HG02571 (cell line): Measurements from ENCODE around the gene CYB561D2.
A peak's percentile ranks its signal among the peaks of the same experiment; 100 is the strongest.

Experiments used
- ATAC-seq: cut with Tn5 transposase; IDR thresholded peaks from one replicate; pipeline ENCODE4 v1.9.1; 2021; ENCODE audit warnings: mild to moderate bottlenecking, moderate library complexity; ENCODE audit not compliant: unreplicated experiment

The CYB561D2 gene

DNA sequence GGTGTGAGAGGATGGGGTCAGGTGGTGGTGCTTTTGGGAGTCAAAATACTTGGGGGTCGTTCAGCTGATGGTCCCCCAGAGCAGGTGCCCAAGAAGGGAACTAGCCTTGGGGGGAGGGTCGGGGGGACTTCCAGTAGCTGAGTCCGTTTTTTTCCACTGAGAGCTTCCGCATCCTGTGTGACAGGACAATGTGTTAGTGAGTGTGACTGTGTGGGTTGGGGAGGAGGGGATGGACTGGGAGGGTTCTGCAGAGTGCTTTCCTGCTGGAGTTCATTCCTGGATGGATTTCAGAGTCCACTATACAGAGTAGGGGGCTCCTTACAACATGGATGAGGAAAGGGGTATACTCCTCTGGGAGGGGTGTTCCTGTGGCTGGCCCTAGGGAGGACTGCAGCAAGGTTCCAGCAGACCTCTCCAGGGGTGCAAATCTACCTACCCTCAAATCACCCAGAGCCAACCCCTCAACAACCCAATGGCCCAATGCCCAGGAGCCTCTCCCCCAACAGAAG, 27.5 kb upstream of the CYB561D2 start:
- ATAC-seq, result no peak

DNA sequence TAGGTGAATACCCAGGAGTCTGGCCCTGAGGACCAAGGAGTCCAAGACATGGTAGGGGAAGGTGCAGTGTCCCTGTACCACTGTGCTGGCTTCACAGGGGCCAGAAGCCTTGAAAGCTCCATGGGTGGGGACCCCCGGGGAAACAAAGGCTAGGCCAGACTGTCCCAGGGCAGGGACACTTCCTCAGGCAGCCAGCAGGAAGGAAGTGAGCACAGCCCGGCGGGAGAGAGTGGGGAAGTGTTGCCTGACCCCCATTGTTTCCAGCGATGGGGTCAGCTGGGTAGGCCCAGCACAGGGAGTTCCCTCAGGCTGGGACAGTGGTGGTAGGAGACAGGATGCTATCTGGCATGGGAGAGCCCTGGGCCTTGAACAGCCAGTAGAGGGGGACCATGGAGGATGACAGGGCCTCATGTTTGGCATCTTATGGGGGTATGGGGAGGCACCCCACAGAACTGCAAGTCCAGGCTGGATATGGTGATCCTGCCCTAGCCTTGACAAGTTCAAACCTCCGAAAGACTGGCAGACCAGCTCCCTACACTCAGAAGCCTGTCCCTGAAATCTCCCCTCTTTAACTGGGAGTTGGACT, 27.0 kb upstream of the CYB561D2 start:
- no peak for ATAC-seq

DNA sequence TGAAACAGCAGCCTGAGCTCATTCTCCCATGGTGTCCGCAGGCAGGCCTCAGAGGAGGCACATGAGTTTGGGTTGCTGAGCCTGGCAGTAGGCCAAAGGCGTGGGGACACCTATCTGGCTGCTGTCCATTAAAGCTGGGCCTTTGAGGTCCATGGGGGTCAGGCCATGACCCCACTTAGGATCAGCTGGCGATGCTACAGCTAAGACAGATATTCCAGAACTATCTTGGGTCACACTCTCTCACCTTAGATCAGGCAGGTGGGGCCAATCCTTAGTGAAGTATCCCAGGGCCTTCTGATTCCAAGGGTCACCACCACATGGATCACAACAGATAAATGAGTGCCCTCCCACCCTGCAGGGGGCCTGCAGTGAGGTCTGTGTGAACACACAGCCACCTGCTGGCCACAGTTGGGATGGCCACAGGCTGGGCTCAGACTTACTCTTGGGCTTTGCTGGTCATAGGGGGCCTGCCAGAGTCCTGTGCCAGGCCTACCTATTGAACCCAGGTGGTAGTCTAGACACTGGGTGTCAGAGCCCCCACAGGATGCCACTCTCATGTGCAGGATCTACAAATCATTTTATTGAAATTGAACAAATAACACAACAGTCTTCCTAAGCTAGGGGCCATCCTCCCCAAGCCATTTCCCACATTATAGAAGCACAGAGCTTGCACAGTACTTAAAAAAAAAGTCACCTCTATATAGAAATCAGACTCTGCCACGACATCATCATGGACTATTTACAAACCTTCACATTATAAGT, 26.1 kb upstream of the CYB561D2 start:
- ATAC-seq, result no peak

DNA sequence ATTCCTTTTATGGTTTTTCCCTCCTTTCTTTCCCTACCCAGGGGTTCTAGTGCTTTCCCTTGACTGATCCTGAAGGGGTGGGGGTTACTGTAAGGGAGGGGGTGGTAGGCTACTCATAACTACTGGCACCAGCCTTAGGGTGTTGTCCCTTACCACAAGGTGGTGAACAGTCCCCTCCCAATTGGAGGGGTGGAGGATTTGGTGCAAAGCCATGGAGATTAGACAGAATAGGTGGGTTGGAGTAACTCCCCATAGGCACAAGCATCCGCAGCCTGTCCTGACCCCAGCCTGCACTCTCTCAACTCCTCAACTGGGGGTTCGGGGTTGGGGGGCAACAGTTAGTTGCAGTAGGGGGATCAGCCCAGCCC, 25.6 kb upstream of the CYB561D2 start:
- ATAC-seq, result no peak

DNA sequence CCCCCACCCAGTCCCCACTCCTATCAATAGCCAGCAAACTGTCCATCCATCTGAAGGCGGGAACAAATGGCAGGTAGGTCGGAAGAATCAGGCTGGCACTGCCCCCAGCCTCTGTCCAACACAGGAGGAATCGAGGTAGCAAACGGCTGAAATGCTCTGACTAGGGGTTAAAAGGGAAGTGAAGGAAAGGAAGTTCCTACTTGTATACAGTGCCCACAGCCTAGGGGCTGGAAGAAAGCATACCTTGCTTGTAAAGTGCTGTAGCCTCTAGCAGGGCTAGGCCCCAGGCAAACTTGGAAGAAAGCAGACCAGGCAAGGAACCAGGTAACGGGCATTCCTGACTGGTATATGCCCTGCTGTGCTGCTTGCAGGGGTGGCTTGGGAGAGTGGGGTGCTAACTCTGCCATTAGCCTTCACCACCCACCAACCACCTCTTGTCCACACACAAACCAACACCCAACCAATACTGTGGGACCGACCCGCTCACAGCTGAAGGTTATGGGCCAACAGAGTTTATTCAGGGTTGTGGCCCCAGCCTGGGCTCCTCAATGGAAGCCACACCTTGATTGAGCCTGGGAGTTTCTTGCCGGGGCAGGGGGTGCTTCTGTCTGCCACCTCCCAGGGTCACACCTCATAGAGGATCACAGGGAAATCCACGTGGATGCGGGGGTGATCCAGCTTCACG, 25.0 kb upstream of the CYB561D2 start:
- no peak for ATAC-seq

DNA sequence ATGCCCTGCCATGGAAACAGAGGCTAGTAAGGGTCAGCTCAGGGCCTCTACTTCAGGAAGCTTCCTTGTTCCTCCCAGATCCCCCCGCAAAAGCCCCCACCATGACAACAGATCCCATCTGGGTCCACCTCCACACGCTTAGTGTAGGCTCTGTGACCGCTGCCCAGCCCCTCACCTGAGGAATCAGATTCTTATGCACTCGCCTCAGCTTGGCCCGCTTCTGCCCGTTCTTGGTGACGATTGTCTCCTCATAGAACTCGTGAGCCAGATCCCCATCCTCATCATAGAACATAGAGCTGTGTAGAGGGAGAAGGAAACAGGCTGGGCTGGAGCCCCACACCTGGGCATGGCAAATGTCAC, 24.5 kb upstream of the CYB561D2 start:
- ATAC-seq, result no peak

DNA sequence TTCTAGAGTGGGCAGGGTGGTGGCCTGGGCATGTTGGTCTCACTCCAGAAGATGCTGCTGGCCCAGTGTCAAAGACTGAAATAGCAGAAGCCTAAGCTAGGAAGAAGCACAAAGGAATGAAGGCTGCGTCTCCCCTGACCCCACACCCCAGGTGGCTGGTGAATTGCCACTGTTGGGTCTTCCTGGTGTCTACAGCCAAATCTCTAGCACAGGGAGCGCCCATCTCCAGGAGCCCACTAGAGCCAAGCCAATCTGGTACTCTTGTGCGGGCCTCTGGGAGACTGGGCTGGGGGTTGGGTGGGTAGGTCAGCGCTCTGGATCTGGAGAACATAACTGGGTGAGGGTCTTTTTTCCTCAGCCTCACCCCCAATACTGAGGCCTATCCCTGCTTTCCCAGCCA, 23.5 kb upstream of the CYB561D2 start:
- ATAC-seq, result no peak

DNA sequence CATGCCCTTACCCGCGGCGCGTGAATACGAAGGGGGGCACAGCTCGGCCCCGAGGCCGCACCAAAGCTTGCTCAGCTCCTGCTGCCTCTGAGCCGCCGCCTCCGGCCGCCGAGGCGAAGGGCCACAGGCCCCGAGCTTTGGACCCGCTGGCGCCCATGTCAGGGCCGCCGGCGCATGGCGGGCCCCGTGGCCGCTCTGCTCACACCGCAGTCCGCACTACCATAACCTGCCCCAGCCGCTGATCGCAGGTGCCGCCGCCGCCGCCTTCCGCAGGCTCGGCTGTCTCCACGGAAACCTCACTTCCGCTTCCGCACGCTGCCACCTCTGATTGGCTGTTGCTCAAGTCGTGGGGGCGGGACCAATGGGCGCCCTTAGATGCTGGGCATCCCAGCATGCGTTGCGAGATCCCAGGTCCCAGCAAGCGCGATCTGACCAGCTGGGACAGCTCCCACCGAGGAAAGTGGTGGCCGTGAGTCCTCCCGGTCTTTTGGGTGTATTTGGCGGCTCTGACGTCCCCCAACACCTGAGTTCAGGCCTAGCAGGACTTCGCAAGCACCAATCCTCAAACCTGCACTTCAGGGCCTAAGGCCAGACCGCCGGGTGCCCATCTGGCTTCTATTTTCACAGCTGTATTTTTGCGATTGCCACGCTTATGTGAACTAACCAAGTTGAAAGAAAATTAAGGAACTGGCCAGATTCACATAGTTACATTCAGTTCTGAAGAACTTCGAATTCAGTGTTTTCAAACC, 22.5 kb upstream of the CYB561D2 start, which contains the start of gene TUSC2:
Gene TUSC2 (minus strand): TSS at position 281 of the 749 bp plus-strand sequence. CDS start 124 bp downstream, at position 157.
- peak; percentile 89 for ATAC-seq

DNA sequence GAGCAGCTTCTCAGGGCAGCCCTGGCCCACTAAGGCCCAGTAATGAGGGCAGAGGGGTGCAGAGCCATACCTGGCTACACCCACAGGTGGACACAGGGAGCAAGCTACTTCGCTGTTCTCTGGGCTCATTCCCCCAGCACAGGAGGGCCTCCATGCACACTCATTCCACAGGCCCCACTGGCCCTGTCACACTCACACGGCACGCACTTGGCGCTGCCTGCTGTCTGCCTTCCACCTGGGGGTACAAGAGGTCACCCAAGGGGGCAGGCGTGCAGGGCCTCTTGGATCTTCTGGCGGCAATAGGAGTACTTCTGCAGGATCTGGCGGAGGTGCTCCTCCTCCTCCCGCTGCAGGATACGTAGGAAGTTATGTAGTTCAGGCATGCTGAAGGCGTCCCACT, 20.3 kb upstream of the CYB561D2 start:
- no peak for ATAC-seq

DNA sequence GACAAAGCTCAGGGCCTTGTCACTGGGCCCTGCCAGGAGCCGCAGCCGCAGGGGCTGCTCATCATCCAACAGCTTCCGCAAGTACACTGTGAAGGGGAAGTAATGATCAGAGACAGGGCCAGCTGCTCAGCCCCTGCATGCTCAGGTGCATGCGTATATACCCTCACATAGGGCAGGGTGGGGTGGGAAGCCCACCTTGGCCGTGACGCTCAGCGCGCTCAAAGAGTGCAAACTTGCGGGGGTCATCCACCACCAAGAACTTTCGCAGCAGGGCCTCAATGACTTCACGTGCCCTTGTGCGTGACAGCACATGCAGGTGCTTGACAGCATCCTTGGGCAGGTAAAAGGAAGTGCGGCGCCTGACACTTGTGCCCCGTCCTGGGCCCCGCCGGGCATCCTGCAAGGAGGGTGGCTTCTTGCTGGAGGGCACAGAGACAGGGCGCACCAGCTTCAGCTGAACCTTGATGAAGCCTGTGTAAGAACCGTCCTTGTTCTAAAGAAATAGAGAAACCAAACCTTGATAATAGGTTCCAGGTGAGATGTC, 19.2 kb upstream of the CYB561D2 start:
- ATAC-seq, result no peak

DNA sequence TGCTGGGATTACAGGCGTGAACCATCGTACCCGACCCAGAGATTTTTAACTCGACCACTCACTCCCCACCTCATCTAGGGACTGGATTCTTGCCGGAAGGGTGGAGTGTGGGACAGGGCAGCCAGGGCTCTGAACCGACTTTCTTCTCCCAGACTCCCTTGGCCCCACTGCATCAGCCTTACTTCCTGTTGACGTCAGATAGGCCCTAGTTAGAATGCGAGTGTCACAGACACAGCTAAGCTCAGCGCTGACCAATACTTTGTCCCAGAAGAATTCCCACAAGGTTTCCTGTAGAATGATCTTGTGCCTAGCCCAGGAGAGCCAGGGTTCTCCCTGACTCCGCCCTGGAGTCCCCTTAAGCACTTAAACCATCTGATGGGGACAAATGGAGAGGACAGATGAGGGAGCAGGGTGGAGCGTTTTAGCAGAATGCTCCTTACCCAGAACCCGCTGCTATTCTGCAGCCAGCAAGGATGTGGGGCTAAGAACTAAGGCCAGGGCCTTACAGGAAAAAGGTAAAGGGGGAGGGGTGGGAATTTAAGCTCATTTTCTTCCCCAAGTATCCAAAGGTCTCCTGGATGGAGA, 16.8 kb upstream of the CYB561D2 start:
- ATAC-seq, result no peak

DNA sequence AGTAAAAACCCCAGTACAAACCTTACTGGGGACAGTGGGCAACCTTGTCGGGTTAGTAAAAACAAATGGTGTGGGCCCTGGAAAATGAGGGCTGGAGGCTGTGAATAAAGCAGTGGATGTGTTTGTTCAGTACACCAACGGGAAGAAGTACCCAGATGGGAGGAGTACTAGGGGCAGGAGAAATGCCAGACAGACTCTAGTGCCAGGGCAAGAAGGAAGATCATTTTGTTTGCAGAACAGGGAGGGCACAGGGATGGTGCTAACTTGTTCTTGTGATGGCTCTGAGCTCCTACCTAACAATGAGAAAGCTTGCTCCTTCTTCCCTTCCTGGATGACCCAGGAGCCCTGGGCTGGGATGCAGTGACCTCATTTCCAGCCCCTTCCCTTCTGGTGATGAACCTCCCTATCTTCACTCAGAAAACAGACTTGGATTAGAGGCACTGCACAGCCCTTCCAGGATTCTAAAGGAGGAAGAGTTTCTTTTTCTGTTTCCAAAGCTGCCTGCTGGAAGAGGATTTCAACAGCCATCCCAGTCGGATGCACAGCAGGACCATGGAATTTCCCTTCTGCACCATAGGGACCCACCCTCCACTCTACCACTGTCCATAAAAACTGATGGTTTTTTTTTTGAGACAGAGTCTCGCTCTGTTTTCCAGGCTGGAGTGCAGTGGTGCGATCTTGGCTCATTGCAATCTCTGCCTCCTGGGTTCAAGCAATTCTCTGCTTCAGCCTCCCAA, 16.2 kb upstream of the CYB561D2 start:
- ATAC-seq, result no peak

DNA sequence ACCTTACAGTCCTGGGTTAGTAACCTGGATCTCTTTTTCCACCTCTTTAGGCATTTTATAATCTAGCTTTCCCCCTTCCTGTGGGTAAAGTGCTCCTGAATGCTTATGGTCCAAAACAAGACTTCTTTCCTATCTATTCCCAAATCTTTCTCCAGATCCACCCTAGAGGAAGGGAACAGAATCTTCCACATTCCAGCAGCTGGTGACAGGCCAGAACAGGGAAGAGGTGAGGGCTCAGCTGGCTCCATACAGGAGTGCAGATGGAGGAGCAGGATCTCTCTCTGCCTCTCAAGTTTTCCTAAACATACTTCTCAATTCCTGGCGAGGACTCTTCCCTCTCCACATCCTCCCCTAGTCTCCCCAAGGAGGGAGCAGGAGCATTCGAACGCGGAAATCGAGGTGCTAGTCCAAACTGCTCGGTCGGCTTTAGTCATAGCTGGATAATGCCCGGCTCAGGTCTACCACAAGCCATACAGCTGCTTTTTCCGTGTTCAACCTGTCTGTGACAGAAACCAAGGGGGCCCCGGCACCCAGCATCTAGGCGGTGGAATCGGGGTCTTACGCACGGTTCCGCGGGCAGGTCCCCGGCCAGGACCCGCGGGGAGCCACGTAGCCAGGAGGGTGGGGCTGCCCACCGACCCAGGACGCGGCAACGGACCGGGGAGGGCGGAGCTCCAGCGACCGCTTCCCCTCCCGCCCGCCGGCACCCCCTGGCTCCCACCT, 14.0 kb upstream of the CYB561D2 start:
- peak; percentile 30 for ATAC-seq

DNA sequence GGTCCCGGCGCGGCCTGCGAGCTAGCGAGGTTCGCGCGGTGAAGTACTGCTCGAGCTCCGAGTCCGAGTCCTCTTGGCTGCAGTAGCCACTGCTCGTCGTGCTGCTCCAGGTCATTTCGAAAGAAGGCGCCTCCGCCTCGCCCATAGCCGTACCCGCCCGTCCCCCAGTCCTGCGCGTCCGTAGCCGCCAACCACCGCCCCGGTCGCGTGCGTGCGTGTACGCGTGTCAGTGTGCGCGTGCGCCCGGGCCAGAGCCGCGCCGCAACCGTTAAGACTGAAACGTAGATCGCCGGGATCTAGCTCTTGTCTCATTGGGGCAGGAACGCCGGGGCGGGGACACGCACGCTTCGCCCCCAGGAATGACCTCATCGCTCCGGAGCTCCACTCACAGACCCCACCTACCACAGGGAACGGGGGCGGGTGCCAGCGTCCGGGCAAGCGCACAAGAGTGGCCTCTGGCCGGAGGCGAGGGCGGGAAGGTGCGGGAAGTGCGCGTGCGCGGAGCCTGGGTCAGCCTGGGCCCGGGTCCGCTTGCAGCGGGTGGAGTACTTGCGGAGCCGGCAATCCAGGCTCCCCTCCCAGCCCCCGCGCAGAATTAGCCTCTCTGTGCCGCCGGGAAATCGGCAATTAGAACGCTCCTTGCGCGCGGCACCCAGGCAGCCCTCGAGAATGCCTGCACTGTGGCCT, 13.3 kb upstream of the CYB561D2 start:
- ATAC-seq, result peak; percentile 79

DNA sequence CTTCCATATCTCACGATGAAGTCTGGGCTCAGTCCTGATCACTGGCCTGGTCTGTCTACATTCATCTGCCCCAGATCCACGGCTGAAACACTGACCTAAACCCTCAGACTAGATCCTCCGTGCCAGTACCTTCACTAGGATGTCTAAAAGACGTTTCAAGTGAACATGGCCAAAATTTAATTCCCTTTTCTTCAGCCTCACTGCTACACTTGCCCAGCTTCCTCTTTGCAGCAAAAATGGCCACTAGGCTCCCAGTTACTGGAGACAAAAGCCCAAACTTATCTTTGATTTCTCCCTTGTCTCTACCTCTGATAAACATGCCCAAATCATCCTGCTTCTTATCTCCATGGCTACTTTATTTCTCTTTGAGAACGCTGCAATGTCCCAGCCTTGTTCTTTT, 11.7 kb upstream of the CYB561D2 start:
- ATAC-seq, result no peak

DNA sequence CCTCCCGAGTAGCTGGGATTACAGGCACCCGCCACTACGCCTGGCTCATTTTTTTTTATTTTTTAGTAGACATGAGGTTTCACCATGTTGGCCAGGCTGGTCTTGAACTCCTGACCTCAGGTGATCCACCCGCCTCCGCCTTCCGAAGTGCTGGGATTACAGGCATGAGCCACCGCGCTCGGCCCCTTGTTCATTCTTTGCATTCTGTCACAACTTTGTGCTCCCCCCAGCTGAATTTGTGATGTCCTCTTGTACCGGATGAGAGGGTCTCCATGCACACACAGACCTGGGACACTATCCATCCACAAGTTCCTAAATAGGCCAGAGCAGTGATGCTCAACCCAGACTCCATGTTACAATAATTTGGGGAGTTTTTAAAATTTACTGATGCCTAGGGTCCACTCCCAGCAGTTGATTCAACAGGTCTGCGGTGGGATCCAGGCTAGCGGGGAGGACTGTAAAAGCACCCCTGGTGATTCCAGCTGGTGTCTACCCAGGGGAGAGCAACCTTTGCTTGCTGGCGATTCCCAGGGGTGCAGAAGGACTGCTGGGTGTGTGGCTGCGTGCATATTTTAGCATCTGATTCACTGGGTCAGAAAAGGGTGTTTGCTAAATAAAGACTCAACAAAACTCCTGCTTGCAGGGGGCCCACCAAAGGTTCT, 11.0 kb upstream of the CYB561D2 start:
- no peak for ATAC-seq

DNA sequence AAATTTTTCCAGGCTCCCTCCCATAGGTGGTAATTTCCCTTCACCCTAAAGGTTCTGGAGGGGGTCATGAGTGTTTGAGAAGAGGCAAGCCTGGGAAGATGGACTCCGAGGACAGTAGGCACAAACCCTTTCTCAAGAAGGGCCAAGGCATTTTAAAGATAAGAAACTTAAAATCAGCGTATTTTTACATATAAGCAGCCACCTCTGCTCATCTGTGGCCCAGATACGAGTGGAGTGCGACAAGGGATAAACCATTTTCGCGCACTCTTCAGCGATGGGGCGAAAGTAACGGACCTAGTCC, 10.6 kb upstream of the CYB561D2 start:
- ATAC-seq, result no peak
